Hepatocyte (in vitro differentiated cells): Measurements from ENCODE around the gene PDE4B.

Source experiments
- EZH2 ChIP-seq: fragments of 200-600 bp; sonication (generic); IDR thresholded peaks from 2 replicates; pipeline ENCODE4 v1.6.1; 2016; ENCODE audit warnings: antibody characterized with exemption, mild to moderate bottlenecking, borderline replicate concordance
- TF ChIP-seq, protein P1 (sequence below): fragments of 200-600 bp; sonication (generic); IDR thresholded peaks from 2 replicates; pipeline ENCODE4 v1.5.1; 2016; ENCODE audit warnings: antibody characterized with exemption, mild to moderate bottlenecking; ENCODE audit not compliant: poor library complexity

- TF ChIP-seq, protein P1, sequence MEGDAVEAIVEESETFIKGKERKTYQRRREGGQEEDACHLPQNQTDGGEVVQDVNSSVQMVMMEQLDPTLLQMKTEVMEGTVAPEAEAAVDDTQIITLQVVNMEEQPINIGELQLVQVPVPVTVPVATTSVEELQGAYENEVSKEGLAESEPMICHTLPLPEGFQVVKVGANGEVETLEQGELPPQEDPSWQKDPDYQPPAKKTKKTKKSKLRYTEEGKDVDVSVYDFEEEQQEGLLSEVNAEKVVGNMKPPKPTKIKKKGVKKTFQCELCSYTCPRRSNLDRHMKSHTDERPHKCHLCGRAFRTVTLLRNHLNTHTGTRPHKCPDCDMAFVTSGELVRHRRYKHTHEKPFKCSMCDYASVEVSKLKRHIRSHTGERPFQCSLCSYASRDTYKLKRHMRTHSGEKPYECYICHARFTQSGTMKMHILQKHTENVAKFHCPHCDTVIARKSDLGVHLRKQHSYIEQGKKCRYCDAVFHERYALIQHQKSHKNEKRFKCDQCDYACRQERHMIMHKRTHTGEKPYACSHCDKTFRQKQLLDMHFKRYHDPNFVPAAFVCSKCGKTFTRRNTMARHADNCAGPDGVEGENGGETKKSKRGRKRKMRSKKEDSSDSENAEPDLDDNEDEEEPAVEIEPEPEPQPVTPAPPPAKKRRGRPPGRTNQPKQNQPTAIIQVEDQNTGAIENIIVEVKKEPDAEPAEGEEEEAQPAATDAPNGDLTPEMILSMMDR, result no peak
- no peak for TF ChIP-seq EZH2
Observed at GRCh38 chr1:66084442-66084841, 291.7 kb downstream of the PDE4B start.
